Gastrocnemius medialis (tissue), 4 donors: ENCODE measurements around the gene RNF167. TPM values are rescaled to one million over a fixed set of nuclear protein-coding genes. Genes with fewer than 3 reads are reported as not detected.

Source experiments
- ATAC-seq, 2 donors: fragments of 150-250 bp; one replicate each; pipeline ENCODE4 v1.9.1; 2016
- DNase-seq, 2 donors: peaks; one replicate each; pipeline ENCODE4 v3.0.0-alpha.2; 2019
- H3K27ac ChIP-seq, 4 donors: fragments of 200-600 bp; sonication (generic); 1 replicate in 1 of 4; 2 replicates in 3 of 4; pipeline ENCODE4 v1.5.1; 2016 to 2018; ENCODE audit warnings: mild to moderate bottlenecking in 2 of 4, moderate library complexity in 1 of 4
- H3K27me3 ChIP-seq, 3 donors: fragments of 200-600 bp; sonication (generic) in 2 of 3; 1 replicate in 1 of 3; 2 replicates in 2 of 3; pipeline versions ENCODE4 v1.5.1 to v1.6.0; 2016 to 2019; ENCODE audit warnings: mild to moderate bottlenecking in 1 of 3, moderate library complexity in 1 of 3
- H3K36me3 ChIP-seq, 2 donors: fragments of 200-600 bp; sonication (generic) in 1 of 2; one replicate each; pipeline ENCODE4 v1.5.1; 2017 to 2018
- H3K4me1 ChIP-seq, 2 donors: fragments of 200-600 bp; sonication (generic) in 1 of 2; one replicate each; pipeline ENCODE4 v1.5.1; 2016 to 2017; ENCODE audit warnings: mild to moderate bottlenecking in 2 of 2
- H3K4me3 ChIP-seq, 4 donors: fragments of 200-600 bp; sonication (generic) in 3 of 4; 1 replicate in 1 of 4; 2 replicates in 3 of 4; pipeline ENCODE4 v1.5.1; 2016 to 2019; ENCODE audit warnings: mild to moderate bottlenecking in 2 of 4
- H3K9me3 ChIP-seq, 3 donors: fragments of 200-600 bp; sonication (generic) in 2 of 3; 1 replicate in 1 of 3; 2 replicates in 2 of 3; pipeline ENCODE4 v1.5.1; 2016 to 2019
- CTCF ChIP-seq, 5 experiments: fragments of 450-650 bp in 3 of 5; fragments of 200-600 bp in 2 of 5; sonication (generic) in 2 of 5; IDR thresholded peaks in 4 of 5; conservative IDR thresholded peaks in 1 of 5; 1 replicate in 4 of 5; 2 replicates in 1 of 5; pipeline ENCODE4 v1.5.1; 2016 to 2019; ENCODE audit warnings: antibody characterized with exemption in 5 of 5, mild to moderate bottlenecking in 3 of 5, moderate library complexity in 3 of 5
- POLR2A ChIP-seq, 2 donors: fragments of 450-650 bp; IDR thresholded peaks; one replicate each; pipeline ENCODE4 v1.6.1; 2017; ENCODE audit warnings: antibody characterized with exemption in 2 of 2, mild to moderate bottlenecking in 2 of 2, moderate library complexity in 2 of 2
- in situ Hi-C, 4 donors: fragments of 200-750 bp; cut with MboI; loops; one replicate each; pipeline versions ENCODE4 v1.15.0 to v1.8.0; 2017; ENCODE audit warnings: low sequenced_read_pairs in 4 of 4
- intact Hi-C: fragments of 100-400 bp; cut with DNase I; formaldehyde crosslinking; loops from one replicate; pipeline ENCODE4 v1.15.1; 2023; ENCODE audit warnings: low total_unique reads
- total RNA-seq, 4 donors: library from RNA; depleted of rRNA; stranded (reverse); fragments of >200 nt; gene quantifications; one replicate each; pipeline versions ENCODE4 v1.1.0 to v1.2.3, GENCODE V29; 2016

RNF167 gene
- total RNA-seq, 4 donors from 2014 or later = 51.2 to 99.5 (median 75.2) TPM

- Histone ChIP-seq H3K4me1 (peaks cover 17 to 20% of the 10 kb centered on the region in 2 donors), H3K9me3 (no peaks in the 10 kb centered on the region), H3K4me3 (peak overlapping the region; percentile 76 to 100 (median 94)), H3K27ac (peak overlapping the region; percentile 88 to 98 (median 96)), H3K36me3 (peaks cover 0 to 30% of the 10 kb centered on the region in 2 donors), H3K27me3 (no peaks in the 10 kb centered on the region)
- no peak for DNase-seq
- in situ Hi-C loops = loop anchor here (5.0 to 10.0 kb wide), 3 partner anchors 72 to 78 kb away; no protein-coding TSS in a partner anchor
- intact Hi-C loops = loop anchor here (2.0 kb wide), 1 partner anchor 46 kb away; the partner anchor contains the start of genes RNF167 and SLC25A11
- TF ChIP-seq POLR2A (IDR thresholded peaks at IDR 0.05) (no peak), CTCF (IDR thresholded peaks at IDR 0.05 in 4 of 5, conservative IDR thresholded peaks at IDR 0.05 in 1 of 5) (no peak)
- ATAC-seq = peak in 1 of 2 donors; percentile 4
Observed at GRCh38 chr17:4986403-4986802, 46.3 kb downstream of the RNF167 start.

DNA sequence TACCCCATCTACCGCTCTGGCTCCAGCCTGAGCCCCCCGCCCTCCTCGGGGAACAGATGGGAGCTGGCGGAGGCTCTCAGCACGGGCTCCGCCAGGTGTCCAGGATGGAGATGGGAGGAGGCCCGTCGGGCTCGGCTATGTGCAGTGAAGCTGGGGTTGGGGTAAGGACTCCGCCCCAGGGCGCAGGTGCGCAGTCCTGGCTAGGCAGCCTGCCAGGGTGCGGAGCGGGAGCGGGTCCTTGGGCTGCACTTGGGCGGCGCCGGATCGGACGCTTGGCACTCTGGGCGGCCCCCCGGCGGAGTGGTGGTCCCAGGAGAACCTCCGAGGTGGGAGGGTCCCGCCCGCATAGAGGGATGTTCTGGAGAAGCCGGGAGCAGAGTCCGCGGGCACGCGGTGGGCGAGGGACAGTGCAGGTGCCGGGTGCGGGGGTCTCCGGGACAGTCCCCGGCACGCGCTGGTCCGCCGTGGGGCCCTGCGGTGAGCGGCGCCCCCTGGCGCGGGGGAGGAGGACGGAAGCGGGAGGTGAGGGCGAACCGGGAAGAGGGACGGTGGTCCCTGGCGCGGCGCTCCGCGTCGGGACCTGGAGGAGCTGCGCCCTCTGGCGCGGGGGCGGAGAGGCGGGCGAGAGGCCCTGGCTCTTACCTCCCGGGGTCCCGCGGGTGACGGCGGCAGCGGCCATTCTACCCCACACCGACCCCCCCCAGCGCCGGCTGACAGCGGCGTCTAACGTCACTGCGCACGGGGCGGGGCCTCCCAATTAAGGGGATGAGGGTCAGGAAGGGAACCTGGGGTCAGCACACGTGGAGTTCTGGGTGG, 47.1 kb downstream of the RNF167 start, which contains the start of gene CAMTA2:
CAMTA2 (minus strand) TSS at position 725 of the 816 bp plus-strand sequence. CDS start 1,453 bp downstream, outside the sequence.
- in situ Hi-C loops (loop anchor here (5.0 to 10.0 kb wide), 3 partner anchors 72 to 78 kb away; no protein-coding TSS in a partner anchor), intact Hi-C loops (loop anchor here (1.0 to 2.0 kb wide), 3 partner anchors 20 to 78 kb away; partner anchors contain the start of genes RNF167, SLC25A11 and SPAG7)
- TF ChIP-seq CTCF (IDR thresholded peaks at IDR 0.05 in 4 of 5, conservative IDR thresholded peaks at IDR 0.05 in 1 of 5) = peak; percentile 80 to 96 (median 94)
- peak; percentile 89 to 91 for TF ChIP-seq POLR2A (IDR thresholded peaks at IDR 0.05)
- DNase-seq = peak; percentile 84 to 90
- Histone ChIP-seq H3K27ac (peak within 1 kb of the TSS; percentile 88 to 98 (median 96)), H3K27me3 (no peaks in the 10 kb centered on the region), H3K4me3 (peak within 1 kb of the TSS; percentile 76 to 100 (median 94)), H3K9me3 (no peaks in the 10 kb centered on the region), H3K36me3 (peaks cover 0 to 22% of the 10 kb centered on the region in 2 donors), H3K4me1 (peaks cover 17 to 20% of the 10 kb centered on the region in 2 donors)
- ATAC-seq = peak; percentile 92

DNA sequence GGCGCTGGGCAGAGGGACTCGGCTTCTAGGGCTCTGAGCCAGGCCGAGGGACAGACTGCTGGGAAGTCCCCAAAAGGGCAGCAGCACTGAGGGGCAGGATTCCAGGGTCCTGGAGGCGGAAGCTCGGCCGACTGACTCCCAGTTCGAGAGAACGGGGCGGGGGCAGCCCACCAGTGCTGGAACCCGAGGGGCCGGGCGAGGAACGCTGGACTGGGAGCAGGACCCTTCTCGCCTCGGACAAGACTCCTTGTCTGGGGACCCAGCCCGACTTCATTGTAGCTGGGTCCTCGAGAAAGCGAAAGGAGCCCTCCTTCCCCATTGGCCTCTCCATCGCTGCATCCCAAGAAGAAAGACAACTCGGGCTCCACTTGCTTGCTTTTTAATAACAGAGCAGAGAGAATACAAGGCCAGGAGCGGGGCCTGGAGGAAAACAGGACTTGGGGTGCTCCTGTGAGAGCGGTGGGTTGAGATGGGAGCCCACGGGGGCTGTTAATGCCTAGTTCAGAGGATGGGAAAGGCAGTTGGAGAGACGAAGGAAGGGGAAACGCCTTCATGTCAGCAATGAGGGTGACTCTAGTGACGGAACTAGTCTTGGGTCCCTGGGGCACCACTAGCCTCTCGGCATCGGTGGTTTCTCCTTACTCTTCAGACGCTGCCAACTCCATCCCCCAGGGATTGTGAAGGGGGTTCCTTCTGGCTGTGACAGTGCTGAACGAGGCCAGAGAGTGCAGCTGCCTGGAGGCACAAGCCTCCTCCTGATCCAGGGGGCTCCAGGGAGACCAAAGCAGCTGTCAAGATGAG, 47.9 kb downstream of the RNF167 start:
- Histone ChIP-seq H3K27ac (peak overlapping the region; percentile 88 to 98 (median 96)), H3K4me3 (peak overlapping the region; percentile 76 to 100 (median 94)), H3K4me1 (peaks cover 17 to 20% of the 10 kb centered on the region in 2 donors), H3K36me3 (peaks cover 0 to 14% of the 10 kb centered on the region in 2 donors), H3K27me3 (no peaks in the 10 kb centered on the region), H3K9me3 (no peaks in the 10 kb centered on the region)
- ATAC-seq (peak in 1 of 2 donors; percentile 40), DNase-seq (peak in 1 of 2 donors; percentile 31)
- in situ Hi-C loops = loop anchor here (5.0 to 10.0 kb wide), 3 partner anchors 73 to 77 kb away; no protein-coding TSS in a partner anchor
- TF ChIP-seq CTCF (IDR thresholded peaks at IDR 0.05 in 4 of 5, conservative IDR thresholded peaks at IDR 0.05 in 1 of 5) (no peak), POLR2A (IDR thresholded peaks at IDR 0.05) (peak in 1 of 2 donors; percentile 27)
- intact Hi-C loops = loop anchor here (1.0 to 2.0 kb wide), 3 partner anchors 21 to 79 kb away; partner anchors contain the start of genes RNF167, SLC25A11 and SPAG7

DNA sequence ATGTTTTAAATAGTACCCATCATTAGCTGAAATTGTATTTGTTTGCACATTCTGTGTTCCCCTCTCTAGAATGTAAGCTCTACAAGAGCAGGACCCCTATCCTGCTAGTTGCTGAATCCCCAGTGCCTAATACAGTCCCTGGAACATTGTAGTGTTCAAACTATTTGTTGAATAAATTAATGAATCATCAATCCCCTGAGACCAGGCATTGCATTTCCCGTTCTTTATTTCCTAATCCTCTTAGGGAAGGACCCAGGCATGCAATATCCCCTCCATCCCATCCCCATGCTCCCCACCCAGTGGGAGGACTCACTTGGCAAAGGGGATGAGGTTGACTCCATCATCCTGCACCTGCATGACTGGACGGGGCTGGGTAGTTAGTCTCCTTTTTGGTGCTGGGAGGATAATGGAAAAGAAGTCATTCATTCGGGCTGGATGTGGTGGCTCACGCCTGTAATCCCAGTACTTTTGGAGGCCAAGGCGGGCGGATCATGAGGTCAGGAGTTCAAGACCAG, 54.1 kb downstream of the RNF167 start:
- H3K4me1 ChIP-seq = peaks cover 8 to 10% of the 10 kb centered on the region in 2 donors
- intact Hi-C loops (no loop called here), in situ Hi-C loops (no loop called here)
- no peak overlapping the region for H3K4me3 ChIP-seq
- no peaks in the 10 kb centered on the region for H3K9me3 ChIP-seq
- H3K36me3 ChIP-seq = no peaks in the 10 kb centered on the region
- TF ChIP-seq POLR2A (IDR thresholded peaks at IDR 0.05) = no peak
- TF ChIP-seq CTCF (IDR thresholded peaks at IDR 0.05 in 4 of 5, conservative IDR thresholded peaks at IDR 0.05 in 1 of 5) = no peak
- H3K27ac ChIP-seq = no peak overlapping the region
- no peaks in the 10 kb centered on the region for H3K27me3 ChIP-seq
- ATAC-seq (no peak), DNase-seq (no peak)
